Tibial nerve (tissue), 4 donors: ENCODE measurements around the gene TPM1. TPM values are rescaled to one million over a fixed set of nuclear protein-coding genes. Genes with fewer than 3 reads are reported as not detected.

Experiments
- DNase-seq, 2 donors: peaks; one replicate each; pipeline ENCODE4 v3.0.0-alpha.2; 2019; ENCODE audit warnings: low spot score in 2 of 2
- H3K27ac ChIP-seq, 4 donors: fragments of 200-600 bp; sonication (generic) in 3 of 4; one replicate each; pipeline ENCODE4 v1.5.1; 2017 to 2019; ENCODE audit warnings: mild to moderate bottlenecking in 1 of 4
- H3K27me3 ChIP-seq, 2 donors: fragments of 200-600 bp; sonication (generic) in 1 of 2; one replicate each; pipeline versions ENCODE4 v1.5.1 to v1.6.0; 2017 to 2019
- H3K36me3 ChIP-seq, 3 donors: fragments of 200-600 bp; sonication (generic); one replicate each; pipeline ENCODE4 v1.5.1; 2018 to 2019
- H3K4me1 ChIP-seq, 4 donors: fragments of 200-600 bp; sonication (generic) in 3 of 4; one replicate each; pipeline ENCODE4 v1.5.1; 2017 to 2019
- H3K4me3 ChIP-seq, 4 donors: fragments of 200-600 bp; sonication (generic) in 3 of 4; one replicate each; pipeline ENCODE4 v1.5.1; 2017 to 2019; ENCODE audit warnings: mild to moderate bottlenecking in 1 of 4, moderate library complexity in 1 of 4
- H3K9me3 ChIP-seq, 4 donors: fragments of 200-600 bp; sonication (generic) in 3 of 4; one replicate each; pipeline ENCODE4 v1.5.1; 2017 to 2019
- CTCF ChIP-seq, 5 experiments: fragments of 200-600 bp in 3 of 5; fragments of 450-650 bp in 2 of 5; sonication (generic) in 3 of 5; IDR thresholded peaks; one replicate each; pipeline ENCODE4 v1.5.1; 2016 to 2019; ENCODE audit warnings: antibody characterized with exemption in 5 of 5, mild to moderate bottlenecking in 3 of 5, moderate library complexity in 2 of 5
- EP300 ChIP-seq, 2 donors: sonication (generic); formaldehyde crosslinking; IDR thresholded peaks; one replicate each; pipeline ENCODE4 v1.6.1; 2017; ENCODE audit warnings: antibody characterized with exemption in 2 of 2, mild to moderate bottlenecking in 1 of 2
- POLR2A ChIP-seq, 2 donors: fragments of 450-650 bp; IDR thresholded peaks; one replicate each; pipeline ENCODE4 v1.6.1; 2017; ENCODE audit warnings: antibody characterized with exemption in 2 of 2, mild to moderate bottlenecking in 2 of 2, moderate library complexity in 2 of 2
- WGBS, 2 donors: methylation state at CpG; one replicate each; pipeline ENCODE4 v1.1.5; 2018; 5-methylcytosine and 5-hydroxymethylcytosine counted together
- total RNA-seq, 4 donors: library from RNA; depleted of rRNA; stranded (reverse); fragments of >200 nt; gene quantifications; one replicate each; pipeline ENCODE4 v1.1.0, GENCODE V29; 2016

TPM1 gene
- total RNA-seq, 4 donors from 2014 or later, result 311 to 468 (median 366) TPM

- WGBS, 2 donors, result 84 to 87% methylated on average over 4 of the region's 4 CpGs
- no peak overlapping the region for H3K27ac ChIP-seq
- no peaks in the 10 kb centered on the region for H3K36me3 ChIP-seq
Observed at GRCh38 chr15:63082366-63082765, 39.8 kb downstream of the TPM1 start.

GRCh38 chr15:63083044-63083443, 40.5 kb downstream of the TPM1 start:
- no peak for DNase-seq
- Histone ChIP-seq H3K27ac (no peak overlapping the region), H3K4me3 (no peak overlapping the region), H3K27me3 (no peaks in the 10 kb centered on the region), H3K4me1 (peaks cover 0 to 3% (median 0%) of the 10 kb centered on the region in 4 donors), H3K9me3 (no peaks in the 10 kb centered on the region), H3K36me3 (no peaks in the 10 kb centered on the region)
- 72 to 81% methylated on average over 12 of the region's 12 CpGs for WGBS, 2 donors
- TF ChIP-seq POLR2A (IDR thresholded peaks at IDR 0.05), result no peak
- TF ChIP-seq EP300 (IDR thresholded peaks at IDR 0.05), result no peak
- TF ChIP-seq CTCF (IDR thresholded peaks at IDR 0.05), result no peak

More at GRCh38 chr15:63082366-63082765, 39.8 kb downstream of the TPM1 start:
- Histone ChIP-seq H3K9me3 (no peaks in the 10 kb centered on the region), H3K27me3 (no peaks in the 10 kb centered on the region), H3K4me3 (no peak overlapping the region), H3K4me1 (no peaks in the 10 kb centered on the region)
- no peak for DNase-seq
- TF ChIP-seq CTCF (IDR thresholded peaks at IDR 0.05), result no peak
- no peak for TF ChIP-seq EP300 (IDR thresholded peaks at IDR 0.05)
- TF ChIP-seq POLR2A (IDR thresholded peaks at IDR 0.05), result no peak

GRCh38 chr15:63083541-63083940, 41.0 kb downstream of the TPM1 start:
- DNase-seq, result no peak
- H3K36me3 ChIP-seq, result no peaks in the 10 kb centered on the region
- no peak for TF ChIP-seq POLR2A (IDR thresholded peaks at IDR 0.05)
- no peak for TF ChIP-seq CTCF (IDR thresholded peaks at IDR 0.05)
- no peak for TF ChIP-seq EP300 (IDR thresholded peaks at IDR 0.05)
- H3K27me3 ChIP-seq, result no peaks in the 10 kb centered on the region
- no peak overlapping the region for H3K27ac ChIP-seq
- H3K9me3 ChIP-seq, result no peaks in the 10 kb centered on the region
- peaks cover 0 to 8% (median 3%) of the 10 kb centered on the region in 4 donors for H3K4me1 ChIP-seq
- 85 to 94% methylated on average over 10 to 11 of the region's 11 CpGs for WGBS, 2 donors
- no peak overlapping the region for H3K4me3 ChIP-seq

GRCh38 chr15:63084806-63085205, 42.3 kb downstream of the TPM1 start:
- H3K4me1 ChIP-seq, result peaks cover 0 to 14% (median 8%) of the 10 kb centered on the region in 4 donors
- H3K4me3 ChIP-seq, result no peak overlapping the region
- no peaks in the 10 kb centered on the region for H3K36me3 ChIP-seq
- DNase-seq, result no peak
- WGBS, 2 donors, result 93 to 96% methylated on average over 1 of the region's 1 CpG
- no peaks in the 10 kb centered on the region for H3K27me3 ChIP-seq
- no peak for TF ChIP-seq CTCF (IDR thresholded peaks at IDR 0.05)
- TF ChIP-seq EP300 (IDR thresholded peaks at IDR 0.05), result no peak
- no peak for TF ChIP-seq POLR2A (IDR thresholded peaks at IDR 0.05)
- H3K9me3 ChIP-seq, result no peaks in the 10 kb centered on the region
- H3K27ac ChIP-seq, result no peak overlapping the region

GRCh38 chr15:63085289-63085688, 42.7 kb downstream of the TPM1 start:
- Histone ChIP-seq H3K36me3 (no peaks in the 10 kb centered on the region), H3K4me3 (no peak overlapping the region), H3K27me3 (no peaks in the 10 kb centered on the region), H3K4me1 (peaks cover 0 to 14% (median 8%) of the 10 kb centered on the region in 4 donors), H3K9me3 (no peaks in the 10 kb centered on the region), H3K27ac (no peak overlapping the region)
- WGBS, 2 donors, result 92 to 93% methylated on average over 4 of the region's 4 CpGs
- TF ChIP-seq EP300 (IDR thresholded peaks at IDR 0.05) (no peak), POLR2A (IDR thresholded peaks at IDR 0.05) (no peak), CTCF (IDR thresholded peaks at IDR 0.05) (no peak)
- no peak for DNase-seq
